HG02678 (cell line): ENCODE data around the gene PTPN9.
"Not testable (repeated sequence)": the region's sequence is repeated elsewhere in the genome, so short reads cannot be mapped to it uniquely, and the experiment has no call there.

Experiments used
- ATAC-seq: cut with Tn5 transposase; IDR thresholded peaks from one replicate; pipeline ENCODE4 v1.9.1; 2021; ENCODE audit warnings: mild to moderate bottlenecking, moderate library complexity; ENCODE audit not compliant: unreplicated experiment

PTPN9 gene

DNA sequence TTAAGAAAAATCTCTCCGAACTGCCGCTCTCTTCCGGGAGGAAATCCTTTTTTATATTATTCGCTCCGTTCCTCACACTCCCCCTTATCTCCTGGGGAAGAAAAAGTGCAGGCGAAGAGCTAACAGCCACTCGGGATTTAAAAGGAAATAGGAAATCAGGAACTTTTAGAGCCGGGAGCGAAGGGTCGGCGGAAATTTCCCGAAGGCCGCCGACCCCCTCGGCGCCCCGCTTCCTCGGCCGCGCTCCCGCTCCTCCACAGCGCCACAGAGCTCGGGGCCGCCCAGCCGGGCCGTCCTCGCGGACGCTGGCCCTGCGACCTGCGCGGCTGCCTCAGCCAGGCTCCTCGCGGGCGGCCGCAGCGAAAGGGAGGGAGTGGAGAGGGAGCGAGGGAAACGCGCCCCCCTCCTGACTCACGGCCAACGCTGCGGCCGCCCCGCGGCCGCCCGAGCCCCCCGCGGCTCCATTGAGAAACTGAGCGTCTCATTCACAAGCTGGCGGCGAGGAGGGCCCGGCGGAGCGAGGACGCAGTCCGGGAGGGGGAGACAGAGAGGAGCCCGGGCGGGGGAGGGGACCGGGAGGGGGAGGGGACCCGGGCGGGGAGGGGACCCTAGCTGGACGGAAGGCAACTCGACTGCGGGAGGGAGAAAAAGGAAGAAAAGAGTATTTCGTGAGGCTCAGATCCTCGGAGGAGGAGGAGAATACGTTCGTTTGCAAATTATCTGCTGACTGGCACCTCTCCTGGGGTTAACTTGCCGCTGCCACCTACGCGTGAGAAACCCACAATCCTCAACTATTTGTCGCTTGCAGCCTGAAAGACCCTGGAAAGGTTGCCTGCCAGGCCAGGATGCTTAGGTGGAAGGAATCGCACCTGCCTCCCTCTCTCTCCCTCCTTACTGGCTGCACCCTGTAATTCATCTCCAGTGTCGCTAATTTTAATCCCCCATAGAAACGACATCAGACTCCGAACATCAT, at the start of gene PTPN9:
Gene PTPN9, minus strand, starts transcription at position 368 of the 973 bp plus-strand sequence. CDS start 539 bp downstream, outside the sequence.
- ATAC-seq = peak; percentile 57

DNA sequence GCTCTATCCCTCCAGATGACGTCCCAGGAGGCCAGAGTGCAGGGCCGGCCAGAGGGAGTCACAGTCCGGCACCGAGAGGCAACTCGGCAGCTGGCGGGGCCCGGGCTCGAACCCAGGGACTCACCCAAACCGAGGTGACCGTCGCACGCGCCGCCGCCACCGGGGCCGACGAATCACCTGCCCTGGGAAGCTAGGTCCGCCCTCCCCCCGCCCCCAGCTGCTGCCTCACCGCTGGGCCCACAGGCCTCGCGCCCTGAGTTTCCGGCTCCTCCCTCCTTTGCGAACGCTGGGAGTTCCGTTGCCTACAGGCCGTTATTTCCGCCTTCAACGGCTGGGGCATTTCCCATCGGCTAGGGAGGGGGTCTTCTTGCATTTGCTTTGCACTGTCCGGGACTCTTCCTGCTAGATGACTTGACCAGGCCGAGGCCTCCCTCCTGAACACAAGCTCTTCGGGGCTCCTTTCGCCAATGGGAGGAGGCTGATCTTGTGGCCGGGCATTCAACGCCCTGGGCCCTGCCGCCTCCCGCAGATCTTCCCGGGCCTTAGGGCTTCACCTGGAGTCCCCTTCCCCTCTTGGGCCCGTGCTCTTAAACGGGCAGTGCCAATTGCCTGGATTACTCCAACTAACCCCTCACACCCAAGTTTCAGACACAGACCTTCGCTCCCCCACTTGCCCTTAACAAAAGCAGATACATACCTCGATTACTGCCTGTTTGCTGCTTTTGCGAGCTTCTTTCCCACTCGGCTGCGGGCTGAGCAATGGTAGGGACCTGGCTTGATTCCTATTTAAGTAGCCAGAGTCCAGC, 46.6 kb upstream of the PTPN9 start, which contains the start of gene SNUPN:
Gene SNUPN, minus strand, starts transcription at position 184 of the 806 bp plus-strand sequence. CDS start 4,674 bp downstream, outside the sequence.
- peak; percentile 83 for ATAC-seq

DNA sequence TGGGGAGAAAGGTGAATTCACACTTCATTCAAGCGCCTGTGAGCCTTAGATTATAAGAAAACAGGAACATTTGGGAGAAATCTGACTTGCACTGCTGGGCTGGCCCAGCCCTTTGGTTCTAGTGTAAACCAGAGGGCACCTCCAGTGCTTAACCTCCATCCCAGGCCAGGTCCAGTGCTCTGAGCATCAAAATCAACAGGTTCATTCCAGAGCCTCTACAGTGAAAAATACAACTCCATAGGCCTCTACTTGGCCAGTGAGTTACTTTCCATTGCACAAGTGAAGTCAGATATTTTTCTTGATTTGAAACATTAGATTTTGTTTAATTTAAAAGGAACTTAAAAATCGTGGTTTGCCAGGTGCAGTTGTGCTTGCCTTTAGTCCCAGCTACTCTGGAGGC, 43.4 kb upstream of the PTPN9 start:
- no peak for ATAC-seq

DNA sequence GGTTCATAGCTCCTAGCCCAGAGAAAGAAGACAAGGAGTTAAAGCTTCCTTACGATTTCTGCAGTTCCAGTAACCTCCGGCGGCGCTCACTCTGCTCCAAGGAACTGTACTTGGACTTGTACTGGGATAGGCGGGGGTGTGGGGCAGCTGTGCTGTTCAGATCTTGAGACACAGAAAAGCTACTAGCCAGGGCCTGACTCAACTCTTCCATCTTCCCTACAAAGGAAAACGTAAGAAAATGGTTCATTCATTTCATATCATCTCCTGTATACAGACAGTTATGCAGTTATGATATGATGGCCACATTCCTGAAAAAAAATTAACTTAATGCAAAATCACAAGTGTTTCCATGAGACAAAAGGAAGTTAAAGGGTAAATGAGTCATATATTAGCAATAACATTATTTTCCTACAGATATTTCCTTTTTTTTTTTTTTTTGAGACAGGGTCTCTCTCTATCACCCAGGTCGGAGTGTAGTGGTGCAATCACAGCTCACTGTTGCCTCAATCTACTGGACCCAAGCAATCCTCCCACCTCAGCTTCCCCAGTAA, 41.8 kb upstream of the PTPN9 start:
- no peak for ATAC-seq

DNA sequence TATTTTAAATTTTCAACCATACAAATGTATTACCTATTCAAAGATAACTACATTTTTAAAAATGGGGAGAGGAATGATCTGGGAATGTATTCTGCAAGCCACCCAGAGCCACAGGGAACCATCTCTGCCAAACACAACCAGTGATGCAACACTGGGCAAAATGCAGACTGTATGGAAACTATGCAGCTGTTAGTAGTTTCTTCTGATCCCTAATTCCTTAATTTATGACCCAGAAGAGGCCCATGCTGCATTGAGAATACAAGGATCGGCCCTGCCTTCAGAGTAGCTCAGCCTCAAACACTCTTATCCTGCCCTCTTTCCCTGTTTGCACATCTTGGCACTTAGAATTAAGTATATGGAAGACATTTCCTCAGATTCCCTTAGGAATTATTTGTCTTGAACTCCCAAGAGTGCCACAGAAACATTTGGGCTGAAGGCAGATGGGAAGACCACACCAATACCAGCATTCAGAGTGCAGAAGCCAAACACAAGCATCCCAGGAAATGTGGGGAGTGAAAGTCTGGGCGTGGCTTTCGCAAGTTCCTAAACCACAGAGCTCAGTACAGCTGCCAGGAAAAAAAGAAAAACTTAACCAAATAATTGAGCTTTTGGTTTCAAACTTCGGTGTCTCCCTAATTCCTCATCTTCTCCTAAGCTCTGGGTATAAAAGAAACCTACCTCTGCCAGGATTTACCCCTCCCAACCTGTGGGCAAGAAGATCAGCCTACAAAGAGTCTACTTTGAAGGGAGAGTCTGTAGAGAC, 41.1 kb upstream of the PTPN9 start:
- no peak for ATAC-seq

DNA sequence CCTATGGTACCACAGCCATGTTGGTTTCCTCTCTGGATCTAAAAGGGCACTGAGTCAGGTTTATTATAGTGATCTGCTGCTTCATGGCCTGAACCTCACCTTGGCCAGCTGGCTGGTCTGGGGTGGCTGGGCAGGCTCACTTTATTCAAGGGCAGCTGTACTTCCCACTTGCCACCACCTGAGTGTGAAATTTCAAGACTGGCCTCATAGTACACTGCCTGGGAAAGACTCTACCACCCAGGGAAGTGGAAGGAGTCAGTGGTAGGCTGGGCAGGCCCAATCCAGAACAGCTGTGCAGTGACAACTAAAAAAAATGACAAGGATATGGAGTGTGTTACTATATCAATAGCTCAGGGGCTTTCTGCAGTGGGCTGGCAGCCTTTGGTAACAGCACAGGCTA, 37.7 kb upstream of the PTPN9 start:
- no peak for ATAC-seq

DNA sequence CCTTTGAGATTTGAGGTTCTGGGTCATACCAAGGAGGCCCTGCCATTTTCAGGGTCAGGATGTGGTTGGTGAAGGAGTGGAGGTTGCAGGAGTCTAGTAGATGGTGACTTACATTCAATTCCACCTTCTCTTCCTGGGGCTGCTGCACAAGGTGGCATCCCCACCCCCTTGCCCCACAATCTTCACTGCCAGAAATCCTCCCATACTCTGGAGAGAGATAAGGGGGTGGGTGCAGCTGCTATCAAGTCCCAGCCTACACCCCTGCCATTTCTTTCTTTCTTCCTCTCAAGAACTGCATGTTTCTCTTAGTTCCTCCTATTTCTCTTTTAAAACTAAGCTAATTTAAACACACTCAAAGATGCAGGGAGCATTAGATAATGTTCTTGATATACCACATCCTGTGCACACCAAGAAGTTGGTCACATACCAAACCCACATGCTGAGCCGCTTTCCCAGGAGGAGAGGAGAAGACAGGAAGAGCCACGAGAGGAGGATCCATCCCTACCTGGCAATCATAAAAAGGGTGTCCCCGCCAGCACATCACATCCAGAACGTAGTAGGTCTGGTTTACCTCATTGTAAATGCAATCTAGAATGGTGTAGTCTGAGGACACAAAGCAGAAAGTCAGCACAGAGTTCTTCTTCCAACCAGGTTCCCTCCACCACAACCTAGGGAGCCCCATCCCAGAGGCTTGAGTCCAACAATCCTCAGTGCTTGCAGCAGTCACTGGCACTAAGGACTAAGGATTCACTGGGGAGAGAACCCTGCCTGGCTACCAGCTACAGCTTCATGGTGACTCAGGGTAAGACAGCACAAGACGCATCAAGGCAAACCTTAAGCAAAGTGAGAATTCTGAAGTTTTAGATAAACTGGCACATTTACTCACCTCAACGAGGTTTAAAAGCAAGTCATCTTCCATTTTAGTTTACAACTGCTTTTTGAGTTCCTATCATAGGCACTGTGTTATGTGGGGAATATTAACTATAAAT, 27.9 kb upstream of the PTPN9 start:
- ATAC-seq = no peak

DNA sequence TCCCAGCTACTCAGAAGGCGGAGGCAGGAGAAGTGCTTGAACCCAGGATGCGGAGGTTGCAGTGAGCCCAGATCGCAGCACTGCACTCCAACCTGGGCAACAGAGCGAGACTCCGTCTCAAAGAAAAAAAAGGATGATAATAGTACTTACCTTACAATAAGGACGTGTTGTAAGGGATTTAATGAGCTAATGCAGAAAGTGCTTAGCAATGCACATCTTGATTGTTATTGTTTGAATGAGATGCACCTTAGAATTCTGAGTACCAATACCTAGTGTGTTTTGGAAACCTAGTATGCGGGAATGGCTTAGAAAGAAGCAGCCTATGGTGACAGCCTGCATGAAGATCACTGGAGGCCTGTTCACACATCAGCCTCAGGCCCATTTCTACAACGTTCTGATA, 26.9 kb upstream of the PTPN9 start:
- no peak for ATAC-seq

DNA sequence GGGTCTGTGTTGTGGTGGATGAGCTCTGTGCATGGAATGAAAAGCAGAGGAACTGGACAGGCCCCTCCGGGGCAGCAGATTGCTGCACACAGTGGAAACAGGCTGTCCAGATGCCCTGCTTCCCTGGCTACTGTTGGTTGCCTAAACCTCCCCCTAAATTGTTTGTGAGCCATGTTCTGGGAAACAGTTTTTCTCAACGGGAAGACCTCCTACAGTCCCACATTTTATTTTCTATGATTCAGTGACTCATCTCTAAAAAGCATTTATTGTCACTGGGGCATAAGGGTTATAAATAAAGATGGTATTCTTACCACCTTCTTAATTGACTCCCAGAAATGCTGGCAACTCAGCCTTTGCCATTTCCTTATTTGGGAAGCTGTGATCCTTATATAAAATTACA, 20.3 kb upstream of the PTPN9 start:
- ATAC-seq = no peak

DNA sequence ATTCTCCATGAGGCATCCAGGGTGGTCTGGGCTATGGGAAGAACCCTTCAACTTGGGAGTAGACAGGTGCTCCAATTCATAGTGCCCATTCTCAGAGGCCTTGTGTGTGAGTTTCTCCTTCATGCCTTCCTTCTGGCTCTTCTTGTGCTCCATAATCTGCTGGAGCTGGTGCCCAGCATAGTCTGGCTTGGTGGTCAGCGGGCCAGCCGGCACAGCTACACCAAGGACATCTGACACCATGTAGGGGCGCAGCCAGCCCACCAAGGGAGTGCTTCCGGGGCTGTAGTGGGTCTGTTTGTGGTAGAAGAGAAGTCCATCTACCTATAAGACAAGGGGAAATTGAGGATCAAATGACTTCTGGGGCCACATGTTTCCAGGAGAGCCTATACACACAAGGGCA, 19.2 kb upstream of the PTPN9 start:
- no peak for ATAC-seq

DNA sequence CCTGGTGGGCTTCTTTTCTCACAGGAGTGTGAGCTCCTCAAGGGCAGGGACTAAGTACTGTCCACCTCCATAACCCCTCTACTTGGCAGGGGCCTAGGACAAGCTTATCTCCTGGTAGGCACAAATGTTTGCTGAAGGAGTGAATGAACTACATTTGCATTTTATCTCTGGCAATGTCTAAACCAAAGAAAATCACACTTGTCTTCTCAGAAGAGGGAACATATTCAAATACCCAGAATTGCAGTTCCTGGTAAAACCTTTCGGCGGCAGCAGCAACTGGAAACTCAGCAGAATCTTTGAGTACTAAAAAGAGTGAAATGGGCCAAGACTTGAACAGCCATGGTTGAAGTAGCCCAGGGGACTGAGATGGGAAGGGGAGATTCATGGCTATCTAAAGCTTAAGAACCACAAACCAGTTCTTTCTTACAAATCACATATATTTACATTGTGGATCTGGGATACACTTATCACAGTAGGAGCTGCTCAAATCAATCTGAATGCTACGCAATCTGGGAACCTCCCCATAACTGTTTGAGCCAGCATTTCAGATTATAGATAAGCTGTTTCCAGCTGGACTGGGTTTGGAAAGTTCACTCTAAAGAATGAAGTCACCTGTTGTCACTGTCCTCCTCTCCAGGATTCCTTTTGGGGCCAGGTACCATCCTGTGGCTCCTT, 18.7 kb upstream of the PTPN9 start:
- ATAC-seq = no peak

DNA sequence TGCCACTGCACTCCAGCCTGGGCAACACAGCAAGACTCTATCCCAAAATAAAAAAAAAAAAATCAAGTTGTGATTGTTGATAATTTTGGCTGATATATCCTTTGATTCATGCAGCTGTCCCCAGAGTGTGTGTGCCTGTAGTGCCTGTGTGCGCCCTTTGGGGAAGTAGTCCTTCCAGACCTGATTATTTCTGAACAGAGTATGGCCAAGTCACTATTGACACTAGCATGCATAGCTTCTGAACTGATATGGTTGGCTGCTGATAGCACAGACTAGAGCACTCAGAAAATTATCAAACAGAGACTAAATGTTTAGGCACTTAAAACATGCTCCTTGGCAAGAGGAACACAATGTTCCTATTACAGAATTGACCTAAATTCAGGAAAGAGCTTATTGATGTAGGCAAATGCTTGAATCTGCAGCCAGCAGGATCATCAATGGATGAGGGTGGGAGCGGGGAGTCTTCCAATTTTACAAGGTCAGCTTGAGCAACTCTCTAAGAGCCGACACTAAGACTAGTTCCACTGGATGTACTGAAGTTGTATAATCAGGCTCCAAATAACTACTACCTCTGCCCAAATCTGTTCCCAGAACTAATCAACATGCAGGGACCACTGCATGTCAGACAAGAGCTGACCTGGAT, 17.7 kb upstream of the PTPN9 start:
- no peak for ATAC-seq

DNA sequence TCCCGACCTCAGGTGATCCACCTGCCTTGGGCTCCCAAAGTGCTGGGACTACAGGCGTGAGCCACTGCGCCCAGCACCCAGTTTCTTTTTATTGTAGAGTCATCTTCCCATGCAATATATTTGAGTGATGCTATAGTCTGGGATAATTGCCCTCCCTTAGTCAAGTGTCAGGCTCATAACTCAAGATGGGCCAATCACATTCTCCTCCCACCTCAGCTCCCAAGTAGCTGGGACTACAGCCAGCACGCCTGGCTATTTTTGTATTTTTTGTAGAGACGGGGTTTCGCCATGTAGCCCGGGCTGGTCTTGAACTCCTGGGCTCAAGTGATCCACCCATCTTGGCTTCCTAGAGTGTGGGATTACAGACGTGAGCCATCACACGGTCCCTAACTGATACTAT, 15.2 kb upstream of the PTPN9 start:
- ATAC-seq = no peak

DNA sequence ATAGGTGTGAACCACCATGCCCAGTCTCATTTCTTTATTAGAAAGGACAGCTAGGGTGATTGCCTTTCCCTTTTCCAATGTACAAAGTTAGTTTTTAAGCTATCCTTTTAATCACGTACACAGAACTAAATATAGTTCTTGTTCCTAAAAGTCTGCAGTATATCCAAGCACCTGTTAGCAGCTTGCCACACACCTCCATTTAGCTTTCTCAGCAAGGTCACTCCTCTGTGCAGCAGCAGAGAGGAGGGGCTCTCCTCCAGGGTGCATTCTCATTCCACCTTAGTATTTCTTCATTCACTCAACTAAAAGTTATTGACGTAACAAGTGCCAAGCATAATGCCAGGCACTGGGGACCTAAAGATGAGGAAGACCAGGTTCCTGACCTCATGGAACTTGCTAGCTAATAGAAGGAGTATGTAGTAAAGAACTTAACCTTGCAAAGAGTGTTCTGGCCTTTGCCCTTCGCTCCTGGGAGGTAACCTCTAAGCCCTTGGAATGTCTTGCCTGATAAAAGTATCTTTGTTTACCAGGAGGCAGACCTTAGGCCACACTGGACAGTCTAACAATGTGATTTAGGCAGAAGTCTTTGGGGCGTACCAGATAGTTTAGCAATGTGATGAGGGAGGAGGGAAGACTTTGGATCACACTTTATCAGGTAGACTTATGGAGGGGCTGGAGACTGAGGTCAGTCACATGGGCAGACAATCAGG, 12.7 kb upstream of the PTPN9 start:
- no peak for ATAC-seq

DNA sequence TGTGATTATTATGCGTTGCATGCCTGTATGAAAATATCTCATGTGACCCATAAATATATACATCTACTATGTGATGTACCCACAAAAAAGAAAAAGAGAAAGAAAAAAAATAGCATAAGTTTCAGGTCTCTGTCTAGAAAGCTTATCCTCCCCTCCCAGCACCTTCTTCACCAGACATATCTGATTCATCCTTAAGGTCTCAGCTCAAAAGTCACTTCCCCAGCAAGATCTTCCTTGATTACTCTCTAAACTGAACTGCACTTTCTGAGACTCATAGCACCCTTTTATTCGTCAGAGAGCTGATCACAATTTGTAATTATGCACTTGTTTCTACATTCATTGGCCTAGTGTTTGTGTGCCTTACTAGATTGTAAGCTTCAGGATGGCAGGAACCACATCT, 11.1 kb upstream of the PTPN9 start:
- ATAC-seq = no peak

DNA sequence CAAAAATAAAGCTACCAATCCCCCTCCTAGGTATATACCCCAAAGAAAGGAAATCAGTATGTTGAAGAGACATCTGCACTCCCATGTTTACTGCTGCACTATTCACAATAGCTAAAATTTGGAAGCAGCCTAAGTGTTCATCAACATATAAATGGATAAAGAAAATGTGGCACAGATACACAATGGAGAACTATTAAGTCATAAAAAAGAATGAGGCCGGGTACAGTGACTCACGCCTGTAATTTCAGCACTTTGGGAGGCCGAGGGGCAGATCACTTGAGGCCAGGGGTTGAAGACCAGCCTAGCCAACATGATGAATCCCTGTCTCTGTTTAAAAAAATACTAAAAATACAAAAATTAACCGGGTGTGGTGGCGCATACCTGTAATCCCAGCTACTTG, 10.0 kb upstream of the PTPN9 start:
- ATAC-seq = no peak

DNA sequence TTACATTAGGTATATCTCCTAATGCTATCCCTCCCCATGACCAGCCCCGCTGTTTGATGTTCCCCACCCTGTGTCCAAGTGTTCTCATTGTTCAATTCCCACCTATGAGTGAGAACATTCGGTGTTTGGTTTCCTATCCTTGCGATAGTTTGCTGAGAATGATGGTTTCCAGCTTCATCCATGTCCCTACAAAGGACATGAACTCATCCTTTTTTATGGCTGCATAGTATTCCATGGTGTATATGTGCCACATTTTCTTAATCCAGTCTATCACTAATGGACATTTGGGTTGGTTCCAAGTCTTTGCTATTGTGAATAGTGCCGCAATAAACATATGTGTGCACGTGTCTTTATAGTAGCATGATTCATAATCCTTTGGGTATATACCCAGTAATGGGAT, 7.3 kb upstream of the PTPN9 start:
- not testable (repeated sequence) for ATAC-seq

DNA sequence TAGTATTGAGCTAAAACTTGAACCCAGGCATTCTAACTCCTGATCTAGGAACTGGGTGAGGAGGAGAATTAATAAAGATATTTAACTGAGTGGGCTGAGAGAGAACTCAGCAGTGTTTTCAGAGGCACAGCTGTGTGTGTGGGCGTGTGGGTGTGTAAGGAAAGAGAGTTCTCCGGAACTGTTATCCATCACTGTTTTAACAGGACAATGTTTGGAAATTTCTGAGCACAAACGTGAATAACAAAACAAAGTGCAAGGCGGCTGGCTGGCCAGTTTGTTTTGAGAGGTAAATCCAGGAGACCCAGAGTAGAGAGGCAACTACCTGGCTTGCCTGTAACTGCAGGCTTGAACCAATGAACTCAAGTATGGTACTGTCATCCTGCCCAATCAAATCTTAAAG, 5.0 kb upstream of the PTPN9 start:
- no peak for ATAC-seq
